Ishikawa (cell line): ENCODE data around the gene PDZD7.

Experiments used
- CEBPB ChIP-seq: IDR thresholded peaks from 2 replicates; pipeline ENCODE4 v1.6.1; 2012
- CREB1 ChIP-seq: IDR thresholded peaks from 2 replicates; pipeline ENCODE4 v1.6.1; 2012; ENCODE audit warnings: low read depth
- EGR1 ChIP-seq: IDR thresholded peaks from 2 replicates; pipeline ENCODE4 v1.6.1; 2012
- EP300 ChIP-seq: IDR thresholded peaks from 2 replicates; pipeline ENCODE4 v1.6.1; 2012; ENCODE audit warnings: borderline replicate concordance
- FOXM1 ChIP-seq: IDR thresholded peaks from 2 replicates; pipeline ENCODE4 v1.6.1; 2012; ENCODE audit warnings: low read depth, borderline replicate concordance
- NFIC ChIP-seq: IDR thresholded peaks from 2 replicates; pipeline ENCODE4 v1.6.1; 2012
- RAD21 ChIP-seq: IDR thresholded peaks from 2 replicates; pipeline ENCODE4 v1.6.1; 2012; ENCODE audit warnings: low read depth
- TAF1 ChIP-seq: IDR thresholded peaks from 2 replicates; pipeline ENCODE4 v1.6.1; 2012; ENCODE audit warnings: low read depth, mild to moderate bottlenecking
- TCF12 ChIP-seq: IDR thresholded peaks from 2 replicates; pipeline ENCODE4 v1.6.1; 2012; ENCODE audit warnings: low read depth
- TEAD4 ChIP-seq: IDR thresholded peaks from 2 replicates; pipeline ENCODE4 v1.6.1; 2012
- YY1 ChIP-seq: IDR thresholded peaks from 2 replicates; pipeline ENCODE4 v1.6.1; 2012; ENCODE audit warnings: low read depth
- ZBTB7A ChIP-seq: IDR thresholded peaks from 2 replicates; pipeline ENCODE4 v1.6.1; 2012; ENCODE audit warnings: low read depth
- TF ChIP-seq, protein P1 (sequence below): IDR thresholded peaks from 2 replicates; pipeline ENCODE4 v1.6.1; 2012; ENCODE audit warnings: low read depth, mild to moderate bottlenecking
- TF ChIP-seq, protein P2 (sequence below): IDR thresholded peaks from 2 replicates; pipeline ENCODE4 v1.6.1; 2012
- TF ChIP-seq, protein P3 (sequence below): IDR thresholded peaks from 2 replicates; pipeline ENCODE4 v1.6.1; 2012

PDZD7 gene

DNA sequence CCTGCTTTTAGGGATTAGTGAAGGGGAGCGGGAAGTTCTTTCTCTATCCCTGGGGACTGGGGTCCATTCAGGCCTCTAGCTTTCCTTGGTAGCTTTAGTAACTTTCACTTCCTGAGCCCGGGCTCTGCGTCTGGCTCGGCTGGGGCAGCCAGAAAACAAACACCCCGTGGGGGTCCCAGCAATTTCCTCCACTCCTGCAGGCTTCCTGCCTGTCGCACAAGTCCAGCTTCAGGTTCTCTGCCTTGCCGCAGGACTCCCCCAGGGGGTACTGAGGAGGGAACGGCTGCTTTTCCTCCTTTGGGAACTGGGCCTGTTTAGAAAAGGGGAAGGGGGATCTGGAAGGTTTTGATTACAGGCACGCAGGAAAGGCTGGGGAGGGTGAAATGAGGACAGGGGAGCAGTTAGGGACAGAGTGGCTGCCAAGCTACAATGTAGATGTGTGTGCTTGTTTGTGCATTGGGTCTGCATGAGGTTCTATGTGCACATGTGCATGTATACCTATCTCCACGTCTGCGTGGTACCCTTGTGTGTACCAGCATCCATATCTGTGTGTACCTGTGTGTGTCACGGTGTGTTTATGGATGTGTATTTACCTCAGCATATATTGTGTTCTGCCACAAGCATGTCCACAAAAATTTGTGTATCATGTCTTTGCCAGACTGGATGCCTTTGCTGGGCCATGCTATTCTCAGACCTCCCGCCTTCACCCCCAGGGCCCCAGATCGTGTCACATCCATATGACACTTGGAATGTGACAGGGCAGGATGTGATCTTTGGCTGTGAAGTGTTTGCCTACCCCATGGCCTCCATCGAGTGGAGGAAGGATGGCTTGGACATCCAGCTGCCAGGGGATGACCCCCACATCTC is 32.9 kb upstream of the PDZD7 start:
- TF ChIP-seq TAF1 (no peak), TCF12 (no peak), FOXM1 (no peak), CREB1 (no peak)
- TF ChIP-seq, protein P1, sequence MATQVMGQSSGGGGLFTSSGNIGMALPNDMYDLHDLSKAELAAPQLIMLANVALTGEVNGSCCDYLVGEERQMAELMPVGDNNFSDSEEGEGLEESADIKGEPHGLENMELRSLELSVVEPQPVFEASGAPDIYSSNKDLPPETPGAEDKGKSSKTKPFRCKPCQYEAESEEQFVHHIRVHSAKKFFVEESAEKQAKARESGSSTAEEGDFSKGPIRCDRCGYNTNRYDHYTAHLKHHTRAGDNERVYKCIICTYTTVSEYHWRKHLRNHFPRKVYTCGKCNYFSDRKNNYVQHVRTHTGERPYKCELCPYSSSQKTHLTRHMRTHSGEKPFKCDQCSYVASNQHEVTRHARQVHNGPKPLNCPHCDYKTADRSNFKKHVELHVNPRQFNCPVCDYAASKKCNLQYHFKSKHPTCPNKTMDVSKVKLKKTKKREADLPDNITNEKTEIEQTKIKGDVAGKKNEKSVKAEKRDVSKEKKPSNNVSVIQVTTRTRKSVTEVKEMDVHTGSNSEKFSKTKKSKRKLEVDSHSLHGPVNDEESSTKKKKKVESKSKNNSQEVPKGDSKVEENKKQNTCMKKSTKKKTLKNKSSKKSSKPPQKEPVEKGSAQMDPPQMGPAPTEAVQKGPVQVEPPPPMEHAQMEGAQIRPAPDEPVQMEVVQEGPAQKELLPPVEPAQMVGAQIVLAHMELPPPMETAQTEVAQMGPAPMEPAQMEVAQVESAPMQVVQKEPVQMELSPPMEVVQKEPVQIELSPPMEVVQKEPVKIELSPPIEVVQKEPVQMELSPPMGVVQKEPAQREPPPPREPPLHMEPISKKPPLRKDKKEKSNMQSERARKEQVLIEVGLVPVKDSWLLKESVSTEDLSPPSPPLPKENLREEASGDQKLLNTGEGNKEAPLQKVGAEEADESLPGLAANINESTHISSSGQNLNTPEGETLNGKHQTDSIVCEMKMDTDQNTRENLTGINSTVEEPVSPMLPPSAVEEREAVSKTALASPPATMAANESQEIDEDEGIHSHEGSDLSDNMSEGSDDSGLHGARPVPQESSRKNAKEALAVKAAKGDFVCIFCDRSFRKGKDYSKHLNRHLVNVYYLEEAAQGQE: no peak

DNA sequence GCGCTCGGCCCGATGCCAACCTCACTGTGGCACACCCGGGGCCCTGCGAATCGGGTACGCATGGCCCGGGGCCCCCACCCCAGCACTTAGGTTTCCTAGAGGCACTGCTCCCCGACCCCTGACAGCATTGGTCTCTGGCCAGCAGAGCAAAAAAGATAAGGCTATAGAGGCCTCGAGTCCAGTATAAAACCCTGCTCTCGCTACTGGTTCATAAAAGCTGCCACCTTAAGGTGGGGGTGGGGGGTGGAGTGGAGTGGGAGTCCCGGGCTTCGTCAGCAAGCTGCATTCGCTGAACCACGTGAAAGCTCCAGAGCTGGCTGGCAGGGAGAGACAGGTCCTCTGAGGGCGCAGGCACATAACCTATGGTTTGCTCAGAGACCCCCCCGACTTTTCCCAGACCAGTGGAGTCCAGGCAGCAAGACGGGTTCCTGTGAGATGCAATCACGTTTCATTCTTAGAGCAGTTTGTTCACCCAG is 32.2 kb upstream of the PDZD7 start:
- TF ChIP-seq, protein P2, sequence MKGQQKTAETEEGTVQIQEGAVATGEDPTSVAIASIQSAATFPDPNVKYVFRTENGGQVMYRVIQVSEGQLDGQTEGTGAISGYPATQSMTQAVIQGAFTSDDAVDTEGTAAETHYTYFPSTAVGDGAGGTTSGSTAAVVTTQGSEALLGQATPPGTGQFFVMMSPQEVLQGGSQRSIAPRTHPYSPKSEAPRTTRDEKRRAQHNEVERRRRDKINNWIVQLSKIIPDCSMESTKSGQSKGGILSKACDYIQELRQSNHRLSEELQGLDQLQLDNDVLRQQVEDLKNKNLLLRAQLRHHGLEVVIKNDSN: no peak
- no peak for TF ChIP-seq EGR1
- TF ChIP-seq, protein P1: no peak
- TF ChIP-seq ZBTB7A: no peak
- TF ChIP-seq CREB1: no peak
- TF ChIP-seq FOXM1: no peak
- no peak for TF ChIP-seq TAF1
- TF ChIP-seq YY1: no peak
- no peak for TF ChIP-seq NFIC

DNA sequence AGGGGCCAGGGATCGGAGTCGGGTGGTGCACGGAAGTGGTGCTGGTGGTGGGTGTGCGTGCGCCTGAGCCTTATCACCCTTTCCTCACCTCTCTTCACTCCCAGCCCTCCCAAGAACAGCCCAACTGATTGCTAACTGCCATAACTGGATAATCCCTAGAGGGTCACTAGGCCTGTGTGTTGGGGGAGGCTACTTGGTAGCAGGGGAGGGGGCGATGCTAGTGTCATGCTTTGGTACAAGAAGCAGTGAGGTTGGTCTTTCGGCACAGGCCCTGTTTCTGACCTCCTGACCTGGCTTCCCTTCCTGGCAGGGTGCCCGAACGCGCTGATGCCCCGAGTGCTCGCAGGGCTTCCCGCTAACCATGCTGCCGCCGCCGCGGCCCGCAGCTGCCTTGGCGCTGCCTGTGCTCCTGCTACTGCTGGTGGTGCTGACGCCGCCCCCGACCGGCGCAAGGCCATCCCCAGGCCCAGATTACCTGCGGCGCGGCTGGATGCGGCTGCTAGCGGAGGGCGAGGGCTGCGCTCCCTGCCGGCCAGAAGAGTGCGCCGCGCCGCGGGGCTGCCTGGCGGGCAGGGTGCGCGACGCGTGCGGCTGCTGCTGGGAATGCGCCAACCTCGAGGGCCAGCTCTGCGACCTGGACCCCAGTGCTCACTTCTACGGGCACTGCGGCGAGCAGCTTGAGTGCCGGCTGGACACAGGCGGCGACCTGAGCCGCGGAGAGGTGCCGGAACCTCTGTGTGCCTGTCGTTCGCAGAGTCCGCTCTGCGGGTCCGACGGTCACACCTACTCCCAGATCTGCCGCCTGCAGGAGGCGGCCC is 31.5 kb upstream of the PDZD7 start:
- TF ChIP-seq EP300 (0 out of 2 replicates have a peak, but pooled peaks have one; percentile 13), RAD21 (peak; percentile 22; the same call in 1 of the 2 replicates), ZBTB7A (no peak), TEAD4 (peak; percentile 55; the same call in 1 of the 2 replicates), NFIC (peak; percentile 63; the same call in 1 of the 2 replicates), TCF12 (peak; percentile 64; the same call in 1 of the 2 replicates), CREB1 (no peak), CEBPB (peak; percentile 4; the same call in 1 of the 2 replicates), YY1 (no peak)
- TF ChIP-seq, protein P2: 0 out of 2 replicates have a peak, but pooled peaks have one; percentile 26
- TF ChIP-seq, protein P3, sequence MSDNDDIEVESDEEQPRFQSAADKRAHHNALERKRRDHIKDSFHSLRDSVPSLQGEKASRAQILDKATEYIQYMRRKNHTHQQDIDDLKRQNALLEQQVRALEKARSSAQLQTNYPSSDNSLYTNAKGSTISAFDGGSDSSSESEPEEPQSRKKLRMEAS: peak; percentile 72; the same call in 1 of the 2 replicates

DNA sequence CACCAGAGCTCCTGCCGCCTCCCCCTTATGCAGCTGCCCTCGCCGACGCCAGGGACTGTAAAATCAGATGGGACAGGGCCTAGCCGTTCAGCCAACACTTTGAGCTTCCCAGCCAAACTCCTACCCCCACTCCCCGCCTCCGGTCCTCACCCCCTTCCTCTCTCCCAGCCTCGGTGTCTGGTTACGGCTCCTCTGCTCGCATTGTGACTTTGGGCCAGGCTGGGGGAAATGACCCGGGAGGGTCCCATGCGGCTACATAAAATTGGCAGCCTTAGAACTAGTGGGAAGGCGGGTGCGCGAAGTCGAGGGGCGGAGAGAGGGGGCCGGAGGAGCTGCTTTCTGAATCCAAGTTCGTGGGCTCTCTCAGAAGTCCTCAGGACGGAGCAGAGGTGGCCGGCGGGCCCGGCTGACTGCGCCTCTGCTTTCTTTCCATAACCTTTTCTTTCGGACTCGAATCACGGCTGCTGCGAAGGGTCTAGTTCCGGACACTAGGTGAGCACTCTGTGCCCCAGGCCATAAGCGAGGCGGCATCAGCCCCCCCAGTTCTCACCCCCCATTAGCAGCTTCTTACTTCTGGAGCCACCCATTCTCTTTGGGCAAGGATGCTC is 30.8 kb upstream of the PDZD7 start, which contains the start of gene KAZALD1:
Gene KAZALD1, plus strand, starts transcription at position 366 of the 608 bp plus-strand sequence. CDS start 604 bp downstream, outside the sequence.
- TF ChIP-seq EP300 (no peak), TAF1 (no peak), TEAD4 (no peak), YY1 (no peak), NFIC (no peak), FOXM1 (no peak; the same call in 1 of the 2 replicates), EGR1 (peak; percentile 7; the same call in 1 of the 2 replicates), RAD21 (no peak), CEBPB (no peak), CREB1 (no peak), TCF12 (0 out of 2 replicates have a peak, but pooled peaks have one; percentile 1), ZBTB7A (0 out of 2 replicates have a peak, but pooled peaks have one; percentile 53)
- TF ChIP-seq, protein P2: no peak
- TF ChIP-seq, protein P3: peak; percentile 75; the same call in 1 of the 2 replicates
- TF ChIP-seq, protein P1: no peak
